WTC11 (cell line): Measurements from ENCODE around the gene SMG1. TPM values are rescaled to one million over a fixed set of nuclear protein-coding genes. Genes with fewer than 3 reads are reported as not detected.

Experiments used
- ATAC-seq: fragments of 200-7000 bp; cut with Tn5 transposase; 2 replicates; pipeline ENCODE4 v1.10.0; 2021; ENCODE audit warnings: mild to moderate bottlenecking, moderate library complexity
- CTCF ChIA-PET: fragments of 300-600 bp; sonication (Branson Sonifier 250); formaldehyde crosslinking; loops from one replicate; lab custom pipeline; 2021; ENCODE audit warnings: antibody characterized with exemption; lab: Charles Lee
- POLR2A ChIA-PET: fragments of 350-600 bp; sonication (Branson Sonifier 250); formaldehyde crosslinking; loops from one replicate; lab custom pipeline; 2021; ENCODE audit warnings: antibody characterized with exemption; lab: Charles Lee
- DNase-seq: peaks from one replicate; pipeline ENCODE4 v3.0.0; 2021; ENCODE audit warnings: low spot score
- H3K27ac Mint-ChIP-seq: 2 replicates; pipeline ENCODE4 v1.8.0; 2021; ENCODE audit warnings: mixed read lengths
- H3K27me3 Mint-ChIP-seq: 2 replicates; pipeline ENCODE4 v1.8.0; 2021; ENCODE audit warnings: low read depth, mild to moderate bottlenecking, moderate library complexity, mixed read lengths
- H3K36me3 Mint-ChIP-seq: 2 replicates; pipeline ENCODE4 v1.8.0; 2021; ENCODE audit warnings: mixed read lengths
- H3K4me1 Mint-ChIP-seq: 2 replicates; pipeline ENCODE4 v1.8.0; 2022; ENCODE audit warnings: mixed read lengths
- H3K4me3 Mint-ChIP-seq: 2 replicates; pipeline ENCODE4 v1.8.0; 2021; ENCODE audit warnings: mild to moderate bottlenecking, moderate library complexity, mixed read lengths
- H3K9me3 Mint-ChIP-seq: 2 replicates; pipeline ENCODE4 v1.8.0; 2021; ENCODE audit warnings: mixed read lengths
- AR ChIP-seq: fragments of 250-450 bp; sonication (Bioruptor Pico); IDR thresholded peaks from 2 replicates; pipeline ENCODE4 v1.9.0; 2021; ENCODE audit warnings: mild to moderate bottlenecking
- ATF3 ChIP-seq: sonication (generic); formaldehyde crosslinking; conservative IDR thresholded peaks from 2 replicates; pipeline ENCODE4 v1.8.1; 2022; ENCODE audit warnings: mild to moderate bottlenecking, missing genetic modification reagents
- CREB1 ChIP-seq: sonication (generic); formaldehyde crosslinking; IDR thresholded peaks from 2 replicates; pipeline ENCODE4 v1.8.0; 2023; ENCODE audit warnings: mild to moderate bottlenecking, missing genetic modification reagents
- E2F5 ChIP-seq: sonication (generic); formaldehyde crosslinking; IDR thresholded peaks from 2 replicates; pipeline ENCODE4 v1.8.1; 2022; ENCODE audit warnings: mild to moderate bottlenecking, moderate library complexity, missing genetic modification reagents
- ELF4 ChIP-seq: sonication (generic); formaldehyde crosslinking; IDR thresholded peaks from 2 replicates; pipeline ENCODE4 v1.8.1; 2022; ENCODE audit warnings: low read depth, mild to moderate bottlenecking, moderate library complexity, missing genetic modification reagents
- FOXP1 ChIP-seq: sonication (generic); formaldehyde crosslinking; IDR thresholded peaks from 2 replicates; pipeline ENCODE4 v1.8.0; 2022; ENCODE audit warnings: missing genetic modification reagents, mild to moderate bottlenecking, moderate library complexity, borderline replicate concordance
- FOXP4 ChIP-seq: sonication (generic); formaldehyde crosslinking; IDR thresholded peaks from 2 replicates; pipeline ENCODE4 v1.8.0; 2022; ENCODE audit warnings: mild to moderate bottlenecking, missing genetic modification reagents
- HMGA2 ChIP-seq: fragments of 250-450 bp; sonication (Bioruptor Pico); IDR thresholded peaks from 2 replicates; pipeline ENCODE4 v1.4.0; 2021; ENCODE audit warnings: mild to moderate bottlenecking, moderate library complexity
- IRF1 ChIP-seq: sonication (generic); formaldehyde crosslinking; IDR thresholded peaks from 2 replicates; pipeline ENCODE4 v1.8.0; 2023; ENCODE audit warnings: missing genetic modification reagents
- KAT7 ChIP-seq: sonication (generic); formaldehyde crosslinking; IDR thresholded peaks from 2 replicates; pipeline ENCODE4 v1.8.1; 2023; ENCODE audit warnings: missing genetic modification reagents, mild to moderate bottlenecking, borderline replicate concordance
- MAX ChIP-seq: sonication (generic); formaldehyde crosslinking; IDR thresholded peaks from 2 replicates; pipeline ENCODE4 v1.8.0; 2022; ENCODE audit warnings: mild to moderate bottlenecking, missing genetic modification reagents
- NFE2L1 ChIP-seq: sonication (generic); formaldehyde crosslinking; IDR thresholded peaks from 2 replicates; pipeline ENCODE4 v1.8.1; 2023; ENCODE audit warnings: missing genetic modification reagents
- NR3C1 ChIP-seq: sonication (generic); formaldehyde crosslinking; conservative IDR thresholded peaks from 2 replicates; pipeline ENCODE4 v1.8.1; 2023; ENCODE audit warnings: low read depth, mild to moderate bottlenecking, missing genetic modification reagents
- PRRX2 ChIP-seq: fragments of 250-450 bp; sonication (Bioruptor Pico); IDR thresholded peaks from 2 replicates; pipeline ENCODE4 v1.8.0; 2021; ENCODE audit warnings: mild to moderate bottlenecking
- TCF7 ChIP-seq: sonication (generic); formaldehyde crosslinking; IDR thresholded peaks from 2 replicates; pipeline ENCODE4 v1.8.0; 2022; ENCODE audit warnings: mild to moderate bottlenecking, low read depth, missing genetic modification reagents, moderate library complexity
- TEAD1 ChIP-seq: sonication (generic); formaldehyde crosslinking; IDR thresholded peaks from 2 replicates; pipeline ENCODE4 v1.8.0; 2022; ENCODE audit warnings: mild to moderate bottlenecking, missing genetic modification reagents
- USF1 ChIP-seq: sonication (generic); formaldehyde crosslinking; IDR thresholded peaks from 2 replicates; pipeline ENCODE4 v1.8.0; 2022; ENCODE audit warnings: mild to moderate bottlenecking, missing genetic modification reagents
- USF2 ChIP-seq: sonication (generic); formaldehyde crosslinking; IDR thresholded peaks from 2 replicates; pipeline ENCODE4 v1.8.1; 2023; ENCODE audit warnings: mild to moderate bottlenecking, missing genetic modification reagents, moderate library complexity
- ZNF121 ChIP-seq: sonication (generic); formaldehyde crosslinking; IDR thresholded peaks from 2 replicates; pipeline ENCODE4 v1.8.0; 2023; ENCODE audit warnings: missing genetic modification reagents
- ZNF138 ChIP-seq: sonication (generic); formaldehyde crosslinking; conservative IDR thresholded peaks from 2 replicates; pipeline ENCODE4 v1.8.1; 2022; ENCODE audit warnings: mild to moderate bottlenecking, moderate library complexity, missing genetic modification reagents
- ZNF281 ChIP-seq: sonication (generic); formaldehyde crosslinking; IDR thresholded peaks from 2 replicates; pipeline ENCODE4 v1.8.0; 2023; ENCODE audit warnings: mild to moderate bottlenecking, missing genetic modification reagents
- ZNF317 ChIP-seq: sonication (generic); formaldehyde crosslinking; IDR thresholded peaks from 2 replicates; pipeline ENCODE4 v1.8.1; 2023; ENCODE audit warnings: low read depth, mild to moderate bottlenecking, moderate library complexity, missing genetic modification reagents, borderline replicate concordance
- total RNA-seq: library from RNA; stranded (reverse); gene quantifications from 3 replicates; pipeline ENCODE4 v1.2.3, GENCODE V29; 2021

Gene SMG1
- total RNA-seq, 1 experiment from 2014 or later, result 72.2 TPM

GRCh38 chr16:18827890-18828289 lies 98.3 kb downstream of the SMG1 start:
- no peaks in the 10 kb centered on the region for H3K9me3 Mint-ChIP-seq
- H3K4me3 Mint-ChIP-seq, result no peak overlapping the region
- H3K4me1 Mint-ChIP-seq, result peaks cover 12% of the 10 kb centered on the region
- TF ChIP-seq FOXP1 (CRISPR knock-in tag) (no peak), PRRX2 (CRISPR knock-in tag) (no peak), MAX (CRISPR knock-in tag) (no peak), CREB1 (no peak), USF2 (CRISPR knock-in tag) (no peak), NFE2L1 (CRISPR knock-in tag) (no peak), ATF3 (CRISPR knock-in tag) (no peak), ZNF317 (CRISPR knock-in tag) (no peak)
- ChIA-PET POLR2A (interaction anchor here (1.4 kb wide), 1 partner anchor 26 kb away, joined by 5 read pairs; the partner anchor contains the start of gene ARL6IP1), CTCF (interaction anchor here (2.0 kb wide), 1 partner anchor 26 kb away, joined by 8 read pairs; the partner anchor contains the start of gene ARL6IP1)
- H3K27ac Mint-ChIP-seq, result peak overlapping the region; percentile 32; the same call in 1 of the 2 replicates
- ATAC-seq, result no peak; the same call in 1 of the 2 replicates
- H3K27me3 Mint-ChIP-seq, result no peaks in the 10 kb centered on the region
- DNase-seq, result no peak
- peaks cover 45% of the 10 kb centered on the region for H3K36me3 Mint-ChIP-seq

- POLR2A ChIA-PET, result interaction anchor here (0.5 kb wide), 1 partner anchor 119 kb away, joined by 3 read pairs; no protein-coding TSS in a partner anchor
- no peak overlapping the region for H3K27ac Mint-ChIP-seq
- no peak for TF ChIP-seq KAT7 (CRISPR knock-in tag)
- no peak for TF ChIP-seq TCF7
- no peak for TF ChIP-seq ZNF138 (CRISPR knock-in tag)
- no peak for TF ChIP-seq ZNF121 (CRISPR knock-in tag)
- TF ChIP-seq IRF1 (CRISPR knock-in tag), result no peak
- TF ChIP-seq AR (CRISPR knock-in tag), result no peak
- TF ChIP-seq USF1, result no peak
- TF ChIP-seq NR3C1, result no peak
- no peak for TF ChIP-seq FOXP4 (CRISPR knock-in tag)
- no peak for TF ChIP-seq MAX (CRISPR knock-in tag)
- no peak for TF ChIP-seq E2F5 (CRISPR knock-in tag)
- TF ChIP-seq HMGA2 (CRISPR knock-in tag), result no peak
- no peak for TF ChIP-seq ZNF281 (CRISPR knock-in tag)
- no peak for TF ChIP-seq ELF4 (CRISPR knock-in tag)
- no peak for TF ChIP-seq TEAD1 (CRISPR knock-in tag)
Measured at GRCh38 chr16:18816286-18816685, 109.9 kb downstream of the SMG1 start.

More at GRCh38 chr16:18816286-18816685, 109.9 kb downstream of the SMG1 start:
- H3K4me1 Mint-ChIP-seq, result no peaks in the 10 kb centered on the region
- H3K36me3 Mint-ChIP-seq, result peaks cover 60% of the 10 kb centered on the region
- no peaks in the 10 kb centered on the region for H3K9me3 Mint-ChIP-seq
- ATAC-seq, result no peak
- H3K4me3 Mint-ChIP-seq, result no peak overlapping the region
- CTCF ChIA-PET, result interaction anchor here (1.2 kb wide), 1 partner anchor 15 kb away, joined by 3 read pairs; the partner anchor contains the start of gene ARL6IP1
- H3K27me3 Mint-ChIP-seq, result no peaks in the 10 kb centered on the region
- no peak for DNase-seq
